ENCODE measurements around the gene ZBTB7B. TPM values are rescaled to one million over a fixed set of nuclear protein-coding genes. Genes with fewer than 3 reads are reported as not detected.

The ZBTB7B gene
- polyA plus RNA-seq, 2 of the 4 experiments (the other 2 are of a cell fraction), result 20.5 to 30.7 TPM

- peak overlapping the region; percentile 99 for H3K4me2 ChIP-seq
- ATAC-seq (peak; percentile 12 to 25), DNase-seq (ENCODE audit: low read depth in 1 of 2, low spot score in 1 of 2) (peak in 1 of 2 experiments; percentile 51), FAIRE-seq (no peak)
- POLR2A ChIA-PET, result interaction anchor here (2.8 kb wide), 1 partner anchor 10 kb away, joined by 67 read pairs; the partner anchor contains the start of genes CKS1B and SHC1
- peak overlapping the region; percentile 97 for H3K27ac ChIP-seq
- H3K4me3 ChIP-seq, result peak overlapping the region; percentile 74
- CTCF ChIA-PET, result interaction anchor here (0.5 to 3.4 kb wide), 7 partner anchors 10 to 470 kb away, joined by 3 to 19 read pairs (median 4); partner anchors contain the start of gene PMVK
- TF ChIP-seq, protein P1, sequence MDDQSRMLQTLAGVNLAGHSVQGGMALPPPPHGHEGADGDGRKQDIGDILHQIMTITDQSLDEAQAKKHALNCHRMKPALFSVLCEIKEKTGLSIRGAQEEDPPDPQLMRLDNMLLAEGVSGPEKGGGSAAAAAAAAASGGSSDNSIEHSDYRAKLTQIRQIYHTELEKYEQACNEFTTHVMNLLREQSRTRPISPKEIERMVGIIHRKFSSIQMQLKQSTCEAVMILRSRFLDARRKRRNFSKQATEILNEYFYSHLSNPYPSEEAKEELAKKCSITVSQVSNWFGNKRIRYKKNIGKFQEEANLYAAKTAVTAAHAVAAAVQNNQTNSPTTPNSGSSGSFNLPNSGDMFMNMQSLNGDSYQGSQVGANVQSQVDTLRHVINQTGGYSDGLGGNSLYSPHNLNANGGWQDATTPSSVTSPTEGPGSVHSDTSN (IDR thresholded peaks at IDR 0.05), result 0 out of 2 replicates have a peak, but pooled peaks have one; percentile 10
- TF ChIP-seq RAD21 (conservative IDR thresholded peaks at IDR 0.05 in 1 of 2, IDR thresholded peaks at IDR 0.05 in 1 of 2) (peak in 1 of 2 experiments; percentile 16; a peak in 1 of 5 replicates), TFCP2L1 (CRISPR knock-in tag; IDR thresholded peaks at IDR 0.05) (no peak), SREBF2 (IDR thresholded peaks at IDR 0.05) (no peak)
- WGBS (ENCODE audit: missing lambda C conversion rate), result 11% methylated on average over 25 of the region's 25 CpGs
- peaks cover 26% of the 10 kb centered on the region for H3K4me1 ChIP-seq
- H3K9me3 ChIP-seq, result no peaks in the 10 kb centered on the region
Observed at GRCh38 chr1:154962156-154962749, 40.3 kb upstream of the ZBTB7B start.

DNA sequence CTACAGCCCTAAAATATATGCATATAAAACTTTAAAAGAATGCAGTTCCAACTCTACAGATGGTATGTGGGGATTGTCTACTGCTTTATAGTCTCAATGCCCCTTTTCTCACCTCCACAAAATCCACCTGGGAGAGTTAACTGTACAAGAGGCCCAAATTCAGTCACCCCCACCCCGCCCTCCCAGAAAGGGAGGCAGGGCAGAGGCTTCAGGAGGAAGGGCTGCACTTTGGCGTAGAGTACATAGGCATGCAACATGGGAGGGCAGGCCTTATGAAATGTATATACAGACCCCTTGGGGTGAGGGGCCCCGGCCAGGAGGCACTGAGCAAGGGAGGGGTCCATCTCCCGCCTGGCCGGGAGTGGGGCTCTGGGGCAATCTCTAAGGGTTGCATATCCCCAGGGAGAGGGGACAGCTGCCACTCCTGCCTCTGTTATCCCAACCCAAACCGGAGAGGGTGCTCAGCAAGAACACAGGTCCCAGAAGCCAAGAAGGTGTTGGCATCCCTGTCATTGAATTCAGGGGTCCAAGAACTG is 39.7 kb upstream of the ZBTB7B start:
- peak overlapping the region; percentile 97 for H3K27ac ChIP-seq
- peaks cover 28% of the 10 kb centered on the region for H3K4me1 ChIP-seq
- DNase-seq (ENCODE audit: low read depth in 1 of 2, low spot score in 1 of 2) (no peak), ATAC-seq (no peak), FAIRE-seq (no peak)
- WGBS (ENCODE audit: missing lambda C conversion rate), result 91% methylated on average over 6 of the region's 6 CpGs
- TF ChIP-seq BHLHE40 (IDR thresholded peaks at IDR 0.05; ENCODE audit: low read depth, low read length) (no peak), FOXS1 (CRISPR knock-in tag; IDR thresholded peaks at IDR 0.05) (no peak), USF2 (IDR thresholded peaks at IDR 0.05) (no peak)
- CTCF ChIA-PET, result interaction anchor here (1.0 to 3.4 kb wide), 4 partner anchors 10 to 122 kb away, joined by 3 to 19 read pairs (median 8); partner anchors contain the start of gene PMVK
- peak overlapping the region; percentile 74; the same call in 2 of the 3 replicates for H3K4me3 ChIP-seq
- POLR2A ChIA-PET, result interaction anchor here (2.8 kb wide), 1 partner anchor 9 kb away, joined by 67 read pairs; the partner anchor contains the start of genes CKS1B and SHC1
- peak overlapping the region; percentile 99 for H3K4me2 ChIP-seq
- H3K9me3 ChIP-seq, result no peaks in the 10 kb centered on the region

GRCh38 chr1:154963643-154964042 is 39.0 kb upstream of the ZBTB7B start:
- Histone ChIP-seq H3K9me3 (no peaks in the 10 kb centered on the region), H3K4me1 (peaks cover 36% of the 10 kb centered on the region), H3K4me2 (peak overlapping the region; percentile 99; the same call in 1 of the 3 replicates), H3K27ac (0 out of 6 replicates have a peak overlapping the region, but pooled peaks of 1 of the 2 experiments have one; percentile 4), H3K4me3 (no peak overlapping the region)
- POLR2A ChIA-PET, result no interaction called here
- no peak for ATAC-seq
- CTCF ChIA-PET, result interaction anchor here (1.0 kb wide), 1 partner anchor 120 kb away, joined by 3 read pairs; no protein-coding TSS in a partner anchor
- TF ChIP-seq FOSL2 (IDR thresholded peaks at IDR 0.05) (no peak), FOSL2 (CRISPR knock-in tag; IDR thresholded peaks at IDR 0.05) (no peak), USF2 (IDR thresholded peaks at IDR 0.05) (no peak), GATA3 (IDR thresholded peaks at IDR 0.05; ENCODE audit: borderline replicate concordance) (no peak), HOXB13 (CRISPR knock-in tag; IDR thresholded peaks at IDR 0.05; ENCODE audit: low read depth) (no peak), PHF8 (IDR thresholded peaks at IDR 0.05; ENCODE audit: borderline replicate concordance, low read depth) (no peak), POLR2AphosphoS2 (conservative IDR thresholded peaks at IDR 0.05; ENCODE audit: low read length) (peak; percentile 66; the same call in 1 of the 2 replicates)
- DNase-seq (ENCODE audit: low read depth in 1 of 2, low spot score in 1 of 2), result no peak
- WGBS (ENCODE audit: missing lambda C conversion rate), result 84% methylated on average over 8 of the region's 8 CpGs
- no peak for FAIRE-seq

- Histone ChIP-seq H3K4me2 (no peak overlapping the region), H3K4me3 (no peak overlapping the region), H3K27ac (0 out of 6 replicates have a peak overlapping the region, but pooled peaks of 1 of the 2 experiments have one; percentile 7), H3K9me3 (no peaks in the 10 kb centered on the region), H3K4me1 (peaks cover 40% of the 10 kb centered on the region)
- 90% methylated on average over 6 of the region's 6 CpGs for WGBS (ENCODE audit: missing lambda C conversion rate)
- FAIRE-seq, result no peak
- ChIA-PET CTCF (interaction anchor here (1.2 kb wide), 1 partner anchor 9 kb away, joined by 4 read pairs; the partner anchor contains the start of gene PBXIP1), POLR2A (interaction anchor here (0.6 to 1.9 kb wide), 3 partner anchors 10 to 80 kb away, joined by 4 to 8 read pairs (median 6); partner anchors contain the start of gene CKS1B)
- TF ChIP-seq CEBPB (IDR thresholded peaks at IDR 0.05) (peak in 1 of 2 experiments; percentile 42; a peak in 2 of 4 replicates), HOXB13 (CRISPR knock-in tag; IDR thresholded peaks at IDR 0.05; ENCODE audit: low read depth) (no peak), ZNF302 (CRISPR knock-in tag; IDR thresholded peaks at IDR 0.05) (no peak), ZFP36 (IDR thresholded peaks at IDR 0.05; ENCODE audit: borderline replicate concordance, partially characterized antibody) (no peak)
- TF ChIP-seq, protein P2, sequence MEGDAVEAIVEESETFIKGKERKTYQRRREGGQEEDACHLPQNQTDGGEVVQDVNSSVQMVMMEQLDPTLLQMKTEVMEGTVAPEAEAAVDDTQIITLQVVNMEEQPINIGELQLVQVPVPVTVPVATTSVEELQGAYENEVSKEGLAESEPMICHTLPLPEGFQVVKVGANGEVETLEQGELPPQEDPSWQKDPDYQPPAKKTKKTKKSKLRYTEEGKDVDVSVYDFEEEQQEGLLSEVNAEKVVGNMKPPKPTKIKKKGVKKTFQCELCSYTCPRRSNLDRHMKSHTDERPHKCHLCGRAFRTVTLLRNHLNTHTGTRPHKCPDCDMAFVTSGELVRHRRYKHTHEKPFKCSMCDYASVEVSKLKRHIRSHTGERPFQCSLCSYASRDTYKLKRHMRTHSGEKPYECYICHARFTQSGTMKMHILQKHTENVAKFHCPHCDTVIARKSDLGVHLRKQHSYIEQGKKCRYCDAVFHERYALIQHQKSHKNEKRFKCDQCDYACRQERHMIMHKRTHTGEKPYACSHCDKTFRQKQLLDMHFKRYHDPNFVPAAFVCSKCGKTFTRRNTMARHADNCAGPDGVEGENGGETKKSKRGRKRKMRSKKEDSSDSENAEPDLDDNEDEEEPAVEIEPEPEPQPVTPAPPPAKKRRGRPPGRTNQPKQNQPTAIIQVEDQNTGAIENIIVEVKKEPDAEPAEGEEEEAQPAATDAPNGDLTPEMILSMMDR (IDR thresholded peaks at IDR 0.05), result no peak
- ATAC-seq, result no peak
- no peak for DNase-seq (ENCODE audit: low read depth in 1 of 2, low spot score in 1 of 2)
Observed at GRCh38 chr1:154964359-154964758, 38.2 kb upstream of the ZBTB7B start.

Data from A549 (cell line).